RCC 7860 (cell line): Measurements from ENCODE around the gene RAVER1.
"Not testable (repeated sequence)": the region's sequence is repeated elsewhere in the genome, so short reads cannot be mapped to it uniquely, and the experiment has no call there.

Experiments used
- DNase-seq: peaks from one replicate; pipeline ENCODE4 v3.0.0-alpha.2; 2015; ENCODE audit warnings: low spot score
- FAIRE-seq: peaks from 2 replicates; lab custom pipeline; 2012; peaks lifted over from hg19 to GRCh38; lab: Jason Lieb, UNC

RAVER1 gene

DNA sequence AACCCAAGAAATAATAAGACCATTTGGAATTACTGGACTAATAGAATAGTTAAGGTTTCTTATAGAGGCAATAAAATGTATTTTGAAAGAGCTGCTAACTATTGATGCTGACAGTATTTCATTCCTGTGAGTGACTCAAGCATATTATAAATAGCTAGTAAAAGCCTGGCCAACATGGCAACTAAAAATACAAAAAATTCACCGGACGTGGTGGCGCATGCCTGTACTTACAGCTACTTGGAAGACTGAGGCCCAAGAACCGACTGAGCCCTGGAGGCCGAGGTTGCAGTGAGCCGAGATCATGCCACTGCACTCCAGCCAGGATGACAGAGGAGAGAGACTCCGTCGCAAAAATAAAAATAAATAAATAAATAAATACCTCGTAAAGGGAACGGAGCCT lies 11.5 kb upstream of the RAVER1 start:
- DNase-seq = no peak
- FAIRE-seq = no peak

DNA sequence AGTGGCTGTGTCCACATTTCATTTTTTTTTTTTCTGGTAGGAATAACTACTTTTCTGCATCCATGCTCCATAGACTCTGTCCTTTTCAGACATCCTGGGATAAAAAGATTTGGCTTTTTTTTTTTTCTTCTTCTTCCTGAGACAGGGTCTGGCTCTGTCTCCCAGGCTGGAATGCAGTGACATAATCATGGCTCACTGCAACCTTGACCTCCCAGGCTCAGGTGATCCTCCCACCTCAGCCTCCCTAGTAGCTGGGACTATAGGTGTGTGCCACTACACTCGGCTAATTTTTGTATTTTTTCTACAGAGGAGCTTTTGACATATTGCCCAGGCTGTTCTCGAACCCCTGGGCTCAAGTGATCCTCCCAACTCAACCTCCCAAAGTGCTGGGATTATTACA lies 10.2 kb upstream of the RAVER1 start:
- DNase-seq = no peak
- FAIRE-seq = no peak

DNA sequence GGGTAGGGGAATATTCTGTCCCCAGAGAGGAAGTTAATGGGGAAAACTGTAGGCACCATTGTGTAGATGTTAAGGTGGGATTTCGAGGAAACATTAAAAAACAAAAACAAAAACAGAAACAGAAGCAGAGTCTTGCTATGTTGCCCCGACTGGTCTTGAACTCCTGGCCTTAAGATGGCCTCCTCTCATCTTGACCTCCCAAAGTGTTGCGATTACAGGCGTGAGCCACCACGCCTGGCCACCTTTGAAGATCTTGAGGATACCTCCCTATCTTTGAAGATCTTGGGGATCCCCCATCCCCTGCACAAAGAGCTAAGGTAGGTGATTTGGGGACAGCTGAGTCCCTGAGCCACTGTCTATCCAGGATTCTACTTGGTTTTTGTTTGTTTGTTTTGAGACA lies 6.6 kb upstream of the RAVER1 start:
- FAIRE-seq (no peak), DNase-seq (no peak)

DNA sequence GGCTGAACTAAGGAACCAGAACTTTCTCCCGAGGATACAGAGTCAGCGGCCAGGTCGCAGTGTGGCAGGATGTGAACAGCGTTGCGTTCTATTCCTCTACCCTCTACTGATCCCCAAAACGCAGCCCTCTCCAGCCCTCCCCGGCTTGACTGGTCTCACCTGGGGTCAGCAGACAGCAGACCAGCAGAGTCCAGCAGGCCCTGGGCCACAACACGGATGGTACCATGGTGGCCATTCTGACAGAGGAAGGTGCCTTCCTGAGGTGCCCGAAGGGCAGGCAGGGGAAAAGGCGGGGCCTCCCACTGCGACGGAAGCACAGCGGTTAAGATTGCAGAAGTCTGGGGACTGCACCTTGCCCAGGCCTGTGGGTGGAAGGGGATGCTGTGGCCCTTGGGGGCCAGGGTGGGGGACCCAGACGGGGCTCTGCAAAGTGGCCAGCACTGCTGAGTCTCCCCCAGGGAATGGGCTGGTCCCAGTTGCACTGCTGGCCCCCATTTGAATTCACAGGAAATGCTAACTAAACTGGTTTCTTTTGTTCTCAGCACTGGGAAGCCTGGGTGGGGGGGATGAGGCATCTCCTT lies 6.1 kb upstream of the RAVER1 start, which contains the start of gene ICAM3:
TSS of gene ICAM3 (minus strand) at position 245 of the 581 bp plus-strand sequence. CDS start at position 235, 10 bp downstream.
- DNase-seq (no peak), FAIRE-seq (no peak)

DNA sequence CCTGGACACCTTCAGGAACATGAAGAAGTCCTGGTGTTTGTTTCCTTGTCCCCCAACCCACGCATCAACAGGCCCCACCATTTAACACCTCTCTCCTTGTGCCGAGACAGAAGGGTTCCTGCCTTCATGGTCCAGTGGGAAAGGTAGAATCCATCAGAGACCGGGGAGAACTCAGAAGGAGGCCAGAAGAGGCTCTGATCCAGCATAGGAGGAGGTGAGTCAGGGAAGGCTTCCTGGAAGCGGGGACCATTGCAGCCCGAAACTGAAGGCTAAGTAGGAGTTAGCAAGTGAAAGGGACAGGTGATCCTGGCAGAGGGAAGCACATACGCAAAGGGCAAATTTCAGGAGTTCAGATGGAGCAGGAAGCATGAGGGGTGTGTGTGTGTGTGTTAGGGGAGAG lies 5.6 kb upstream of the RAVER1 start:
- no peak for DNase-seq
- no peak for FAIRE-seq

DNA sequence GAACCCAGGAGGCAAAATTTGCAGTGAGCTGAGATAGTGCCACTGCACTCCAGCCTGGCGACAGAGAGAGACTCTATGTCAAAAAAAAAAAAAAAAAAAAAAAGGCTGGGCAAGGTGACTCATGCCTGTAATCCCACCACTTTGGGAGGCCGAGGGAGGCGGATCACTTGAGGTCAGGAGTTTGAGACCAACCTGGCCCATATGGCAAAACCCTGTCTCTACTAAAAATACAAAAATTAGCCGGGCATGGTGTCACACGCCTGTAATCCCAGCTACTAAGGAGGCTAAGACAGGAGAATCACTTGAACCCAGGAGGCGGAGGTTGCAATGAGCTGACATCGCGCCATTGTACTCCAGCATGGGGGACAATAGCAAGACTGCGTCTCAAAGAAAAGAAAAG lies 3.4 kb upstream of the RAVER1 start:
- not testable (repeated sequence) for DNase-seq, FAIRE-seq

DNA sequence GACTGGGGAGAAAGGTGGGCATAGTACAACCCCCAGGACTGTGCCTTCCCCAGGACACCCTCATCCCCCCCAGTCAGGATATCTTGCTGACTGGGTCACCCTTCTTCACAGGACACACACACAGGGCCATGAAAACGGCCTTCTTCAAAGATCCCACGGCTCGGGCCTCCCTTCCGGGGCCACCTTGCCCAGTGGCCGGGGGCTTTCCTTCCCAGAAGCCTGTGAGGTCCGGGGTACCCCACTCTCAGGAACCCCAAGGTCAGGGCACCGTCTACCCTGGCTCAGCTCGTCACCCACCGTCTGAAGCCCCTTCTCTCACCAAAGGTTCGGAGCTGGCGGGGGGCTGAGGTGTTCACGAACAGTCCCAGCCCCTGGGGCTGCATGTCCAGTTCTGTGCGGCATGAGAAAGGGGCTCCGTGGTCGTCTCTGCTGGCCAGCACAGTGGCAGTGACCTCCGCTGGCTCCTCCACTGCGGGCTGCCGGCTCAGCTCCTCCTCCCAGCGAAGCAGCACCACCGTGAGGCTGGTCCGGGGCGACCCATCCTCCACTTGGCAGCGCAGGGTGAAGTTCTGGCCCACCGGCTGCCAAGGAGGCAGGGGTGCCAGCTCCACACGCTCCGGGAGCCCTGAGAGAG lies 2.1 kb upstream of the RAVER1 start:
- FAIRE-seq = no peak

DNA sequence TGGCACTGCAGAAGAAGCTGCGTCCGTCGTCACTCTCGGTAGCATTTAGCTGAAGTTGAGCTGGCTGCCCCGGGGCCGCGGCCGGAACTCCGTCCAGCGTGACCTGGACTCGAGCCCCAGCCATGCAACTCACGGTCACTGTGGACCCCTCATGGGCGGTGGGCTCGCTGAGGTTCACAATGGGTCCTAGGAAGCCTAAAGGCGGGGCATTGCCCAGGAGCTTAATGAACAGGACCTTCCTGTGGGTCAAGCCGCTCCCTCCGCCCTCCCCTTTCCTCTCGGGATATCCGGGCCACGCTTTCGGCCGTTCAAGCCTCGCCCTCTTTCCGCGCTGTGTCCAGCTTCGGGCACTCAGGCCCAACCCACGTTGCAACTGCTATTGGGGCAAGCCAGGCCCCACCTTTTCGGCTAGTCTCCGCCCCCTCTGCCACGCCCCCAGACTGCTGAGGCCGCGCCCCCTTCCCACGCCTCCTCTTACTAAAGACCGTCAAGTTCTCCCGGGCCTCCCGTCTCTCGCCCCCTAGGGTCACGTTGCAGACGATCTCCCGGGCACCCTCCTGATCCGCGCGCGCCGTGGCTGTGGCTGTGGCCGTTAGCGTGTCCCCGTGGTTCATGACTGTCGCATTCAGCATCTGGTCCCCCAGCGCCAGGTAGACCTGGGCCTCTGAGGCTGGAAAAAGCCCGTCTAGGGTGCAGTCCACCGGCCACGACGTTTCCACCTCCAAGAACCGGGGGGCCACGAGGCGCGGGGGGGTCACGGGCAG lies 1.4 kb upstream of the RAVER1 start:
- DNase-seq = peak; percentile 84

More for the DNA sequence above, 2.1 kb upstream of the RAVER1 start:
- no peak for DNase-seq

DNA sequence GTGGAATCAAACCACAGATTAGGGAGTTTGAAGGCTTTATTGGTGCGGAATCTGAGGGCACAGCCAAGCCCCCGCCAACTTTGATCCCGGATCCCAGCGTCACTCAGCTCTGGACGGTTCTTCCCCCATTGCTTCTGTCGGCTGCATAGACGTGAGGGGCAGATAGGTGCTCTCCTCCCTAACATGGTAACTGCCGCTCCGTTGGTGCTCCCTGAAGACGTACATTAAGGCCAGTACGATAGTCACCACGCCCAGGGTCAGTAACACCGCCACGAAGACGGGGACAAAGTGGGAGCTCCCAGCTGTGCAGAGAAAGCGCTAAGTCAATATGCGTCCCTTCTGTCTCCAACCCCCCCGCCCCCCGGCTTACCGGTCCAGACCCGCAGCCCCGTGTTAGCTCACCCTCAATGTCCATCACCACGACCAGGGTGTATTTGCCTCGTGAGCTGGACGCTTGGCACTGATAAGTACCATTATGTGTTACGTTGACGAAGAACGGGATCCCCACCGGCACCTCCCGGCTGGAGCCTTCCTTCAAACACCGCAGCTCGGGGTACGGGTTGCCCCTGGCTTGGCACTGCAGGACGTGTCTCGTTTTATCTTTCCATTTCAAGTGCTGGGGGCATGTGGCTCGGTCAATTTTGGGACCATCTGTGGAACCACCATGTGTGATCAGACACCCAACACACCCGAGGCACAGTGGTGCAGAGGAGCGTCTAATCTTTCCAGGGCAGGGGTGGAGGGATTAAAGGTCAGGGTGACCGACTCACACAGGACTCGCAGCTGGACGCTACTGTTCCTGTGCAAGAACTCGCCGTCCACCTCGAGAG lies 644 bp upstream of the RAVER1 start:
- FAIRE-seq (no peak), DNase-seq (no peak)

More for the DNA sequence above, 1.4 kb upstream of the RAVER1 start:
- peak; percentile 82 for FAIRE-seq

DNA sequence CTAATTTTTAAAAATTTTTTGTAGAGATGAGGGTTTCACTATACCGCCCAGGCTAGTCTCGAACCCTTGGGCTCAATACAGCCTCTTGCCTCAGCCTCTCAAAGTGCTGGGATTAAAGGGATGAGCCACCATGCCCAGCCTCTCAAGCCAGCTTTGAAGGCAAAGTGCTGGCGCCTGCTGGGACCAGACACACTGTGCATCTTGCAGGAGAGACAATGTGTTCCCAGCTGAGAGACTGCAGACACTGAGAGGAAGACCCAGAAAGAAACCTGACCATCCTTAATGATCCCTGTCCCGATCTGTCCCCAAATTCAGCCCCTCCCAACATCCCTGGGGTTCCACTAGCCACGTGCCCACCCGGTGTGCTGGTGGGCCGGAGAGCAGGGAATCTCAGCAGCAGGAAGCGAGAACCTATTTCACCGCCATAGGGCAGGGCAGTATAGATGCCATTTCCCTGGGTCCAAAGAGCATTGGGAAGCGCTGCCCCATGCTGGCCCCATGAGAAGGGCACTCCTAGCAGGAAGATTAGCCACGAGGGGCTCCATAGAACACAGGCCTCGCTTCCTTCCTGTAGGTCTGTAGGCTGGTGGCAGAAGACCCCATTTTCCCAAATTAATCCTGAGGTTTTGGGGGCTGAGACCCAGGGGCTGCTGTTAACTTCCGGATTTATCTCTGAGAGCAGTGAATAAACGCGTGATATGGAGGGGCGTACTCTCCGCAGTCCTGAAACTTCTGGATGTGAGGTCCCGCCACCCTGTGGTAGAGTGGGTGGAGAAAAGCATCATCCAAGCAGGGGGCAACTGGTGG lies 968 bp downstream of the RAVER1 start:
- DNase-seq = no peak
- FAIRE-seq = no peak

DNA sequence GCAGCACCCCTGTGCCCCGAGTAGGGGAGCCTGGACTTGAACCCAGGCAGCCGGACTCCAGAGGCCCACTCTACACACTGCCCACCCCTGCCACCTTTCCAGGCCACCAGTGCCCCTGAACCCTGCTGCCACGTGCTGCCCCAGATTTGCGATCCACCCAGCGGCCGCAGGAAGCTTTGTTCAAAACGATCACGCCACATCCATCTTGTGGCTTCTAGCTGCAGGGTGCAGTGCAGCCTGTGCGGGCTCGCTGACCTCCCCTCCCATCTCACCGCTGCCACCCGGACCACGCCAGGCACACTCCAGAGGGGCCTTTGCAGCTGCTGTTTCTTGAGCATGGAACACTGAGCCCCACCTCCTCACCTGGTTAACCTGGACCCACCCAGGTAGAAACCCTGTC lies 3.8 kb downstream of the RAVER1 start:
- DNase-seq (no peak), FAIRE-seq (no peak)

DNA sequence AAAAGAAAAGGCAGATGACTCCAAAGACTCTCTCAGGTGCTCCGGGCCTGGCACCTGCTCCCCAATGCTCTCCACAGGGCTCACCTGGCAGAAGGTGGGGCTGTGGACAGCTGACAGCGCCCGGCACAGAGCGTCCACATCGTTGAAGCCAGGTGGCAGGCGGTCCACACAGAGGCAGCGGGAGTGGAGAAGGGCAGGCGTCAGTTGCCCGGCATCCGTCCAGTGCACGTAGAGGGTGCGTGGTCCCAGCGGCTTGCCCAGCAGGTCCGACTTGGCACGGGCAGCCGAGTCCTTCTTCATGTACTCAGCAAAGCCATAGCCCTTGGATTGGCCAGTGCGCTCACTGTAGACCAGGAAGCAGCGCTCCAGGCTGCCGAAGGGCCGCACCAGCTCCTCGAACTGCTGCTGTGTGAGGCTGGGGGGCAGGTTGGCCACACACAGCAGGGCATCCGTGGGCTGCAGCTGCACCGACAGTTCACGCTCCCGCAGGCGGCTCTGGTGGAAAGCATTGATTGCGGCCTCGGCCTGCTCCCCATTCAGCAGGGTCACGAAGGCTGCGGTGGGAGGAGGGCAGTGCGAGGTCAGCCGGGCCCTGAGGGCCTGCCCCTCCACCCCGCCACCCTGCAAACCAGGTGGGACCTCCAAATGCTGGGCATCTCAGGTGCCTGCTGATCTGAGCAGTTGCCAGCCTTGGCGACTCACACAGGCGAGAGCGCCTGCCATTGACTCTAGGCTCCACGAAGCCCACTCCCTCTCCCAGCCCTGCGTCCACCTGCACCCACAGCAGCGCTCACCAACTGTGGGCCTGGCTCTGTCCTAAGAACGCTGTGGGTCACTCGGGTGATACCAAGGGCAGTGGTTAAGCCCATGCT lies 4.5 kb downstream of the RAVER1 start:
- no peak for DNase-seq
- FAIRE-seq = no peak

DNA sequence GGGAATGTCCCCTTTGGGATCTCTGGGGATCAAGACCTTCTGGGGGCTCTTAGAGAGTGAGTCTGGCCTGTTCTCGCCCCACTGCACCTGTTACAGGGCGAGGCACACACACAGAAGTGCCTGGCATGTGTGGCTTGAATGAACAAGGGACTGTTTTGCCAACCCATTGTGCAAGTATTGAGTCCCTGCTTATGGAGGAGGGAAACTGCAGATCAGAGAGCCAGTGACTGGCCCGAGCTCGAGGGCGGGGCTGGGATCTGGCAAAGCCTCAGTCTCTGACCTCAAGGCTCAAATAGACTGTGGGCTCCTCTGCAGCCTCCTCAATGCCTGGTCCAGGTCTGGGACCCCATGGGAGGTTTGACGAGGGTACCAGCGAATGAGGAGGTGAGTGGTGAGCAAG lies 5.5 kb downstream of the RAVER1 start:
- no peak for FAIRE-seq
- DNase-seq = no peak

DNA sequence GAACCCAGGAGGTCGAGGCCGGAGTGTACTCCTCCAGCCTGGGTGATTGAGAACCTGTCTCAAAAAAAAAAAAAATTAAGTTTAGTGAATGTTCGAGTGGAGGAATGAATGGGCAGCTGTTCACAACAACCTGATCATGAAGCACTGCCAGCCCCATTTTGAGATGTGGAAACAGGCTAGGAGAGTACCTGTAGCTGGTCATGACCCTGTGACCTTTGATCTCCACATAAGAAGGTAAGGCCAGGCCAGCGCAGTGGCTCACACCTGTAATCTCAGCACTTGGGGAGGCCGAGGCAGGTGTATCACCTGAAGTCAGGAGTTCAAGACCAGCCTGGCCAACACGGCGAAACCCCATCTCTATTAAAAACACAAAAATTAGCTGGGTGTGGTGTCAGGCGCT lies 7.6 kb downstream of the RAVER1 start:
- no peak for DNase-seq
- no peak for FAIRE-seq

DNA sequence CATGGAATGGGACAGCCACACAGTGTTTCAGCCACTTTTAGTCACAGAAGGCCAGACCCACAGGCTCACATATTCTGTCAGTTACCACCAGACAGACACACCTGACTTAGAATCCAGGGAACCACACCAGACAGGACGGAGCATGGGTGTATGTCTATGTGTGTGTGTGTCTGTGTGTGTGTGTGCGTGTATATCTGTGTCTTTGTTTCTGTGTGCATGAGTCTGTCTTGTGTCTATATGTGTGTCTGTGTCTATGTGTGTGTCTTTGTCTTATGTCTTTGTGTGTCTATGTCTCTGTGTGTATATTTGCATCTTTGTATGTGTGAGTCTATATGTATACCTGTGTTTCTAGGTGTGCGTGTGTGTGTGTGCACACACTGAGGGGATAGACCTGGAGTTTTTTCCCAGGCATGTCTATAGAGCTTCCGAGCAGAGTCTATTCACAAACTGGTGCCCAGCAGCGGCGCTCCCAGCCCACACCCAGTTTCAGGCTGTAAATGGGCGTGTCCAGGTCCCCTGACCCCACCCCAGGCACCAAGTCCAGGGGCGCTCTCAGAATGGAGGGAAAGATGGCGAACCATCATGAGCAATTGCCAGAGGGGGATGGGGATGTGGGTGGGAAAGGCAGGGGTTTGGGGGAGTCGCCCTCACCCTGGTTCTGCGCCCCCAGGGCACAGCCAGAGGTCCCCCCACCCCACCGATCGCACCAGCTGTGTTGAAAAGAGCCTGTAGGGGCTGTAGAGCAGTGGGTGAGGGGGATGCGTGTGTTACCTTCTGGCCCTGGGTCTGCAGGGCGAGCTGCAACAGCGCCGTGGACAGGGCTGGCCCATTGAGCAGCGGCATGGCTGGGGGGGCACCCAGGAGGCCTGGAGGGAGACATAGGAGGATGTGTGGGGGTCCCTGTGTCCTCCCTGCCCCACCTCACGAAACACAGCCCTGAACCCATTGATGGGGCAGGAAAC lies 11.2 kb downstream of the RAVER1 start:
- DNase-seq (no peak), FAIRE-seq (no peak)

DNA sequence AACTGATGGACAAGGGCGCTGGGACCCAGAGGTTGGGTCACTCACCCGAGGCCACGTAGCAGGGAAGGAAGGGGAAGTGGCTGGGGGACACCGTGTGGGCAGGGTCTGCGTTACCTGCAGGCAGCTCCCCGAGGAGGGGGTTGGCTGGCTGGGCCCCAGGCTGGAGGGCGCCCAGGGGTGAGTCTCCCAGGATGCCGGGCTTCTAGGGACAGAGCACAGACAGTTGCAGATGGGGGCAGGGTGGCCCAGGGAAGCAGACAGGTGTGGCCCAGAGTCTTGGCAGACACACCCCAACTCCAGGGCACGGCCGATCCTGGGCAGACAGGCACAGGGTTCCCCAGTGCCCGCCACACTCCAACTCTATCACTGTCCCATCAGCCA lies 11.9 kb downstream of the RAVER1 start:
- DNase-seq (no peak), FAIRE-seq (no peak)

DNA sequence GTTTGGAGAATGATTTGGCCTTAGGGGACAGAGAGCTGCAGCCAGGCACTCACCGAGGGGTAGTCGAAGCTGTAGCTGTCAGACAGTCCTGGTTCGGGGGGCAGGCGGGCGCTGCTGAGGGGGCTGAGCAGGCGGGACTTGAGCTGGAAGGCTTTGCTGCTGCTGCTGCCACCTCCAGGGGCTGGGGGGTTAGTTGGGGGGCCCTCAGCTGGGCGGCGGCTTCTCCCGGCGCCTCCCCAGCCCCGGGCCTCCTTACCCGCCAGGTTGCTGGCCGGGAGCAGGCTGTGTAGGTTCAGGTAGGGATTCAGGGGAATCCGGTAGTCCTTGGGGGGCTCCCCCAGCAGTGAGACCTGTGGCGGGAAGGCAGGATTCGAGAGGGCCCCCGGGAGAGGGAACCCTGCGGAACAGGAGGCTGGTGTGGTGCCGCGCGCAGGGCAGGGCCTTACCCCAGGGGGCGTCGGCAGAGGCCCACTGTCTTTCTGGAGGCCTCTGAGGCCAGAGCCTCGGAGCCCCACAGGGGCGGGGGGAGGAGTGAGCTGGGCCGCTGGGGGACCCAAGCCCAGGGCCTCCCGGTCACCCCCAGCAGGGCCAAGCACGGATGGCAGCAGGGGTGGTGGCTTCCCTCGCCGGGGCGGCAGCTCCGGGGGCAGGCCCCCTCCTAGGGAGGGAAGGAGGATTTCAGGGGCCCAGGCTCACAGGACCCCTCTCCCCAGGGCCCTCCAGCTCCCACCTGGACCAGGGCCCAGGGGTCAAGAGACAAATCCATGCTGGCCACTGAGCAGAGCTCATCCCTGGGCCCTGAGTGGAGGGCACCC lies 12.5 kb downstream of the RAVER1 start:
- DNase-seq = no peak
- no peak for FAIRE-seq
